Stomach (tissue), 9 donors: ENCODE data around the gene PTTG2. TPM values are rescaled to one million over a fixed set of nuclear protein-coding genes. Genes with fewer than 3 reads are reported as not detected.
"Not testable (repeated sequence)": the region's sequence is repeated elsewhere in the genome, so short reads cannot be mapped to it uniquely, and the experiment has no call there.

Source experiments
- DNase-seq, 2 donors: peaks; one replicate each; pipeline versions ENCODE4 v3.0.0 to v3.0.0-alpha.2; 2013 to 2019
- H3K27ac ChIP-seq, 5 donors: fragments of 200-600 bp in 4 of 5; sonication (generic) in 4 of 5; one replicate each; pipeline ENCODE4 v1.5.1; 2013 to 2019; ENCODE audit warnings: mild to moderate bottlenecking in 1 of 5, moderate library complexity in 1 of 5
- H3K27me3 ChIP-seq, 3 donors: fragments of 200-600 bp; sonication (generic); one replicate each; pipeline ENCODE4 v1.5.1; 2017 to 2019; ENCODE audit warnings: mixed run types in 1 of 3
- H3K36me3 ChIP-seq, 4 donors: fragments of 200-600 bp; sonication (generic); 1 replicate in 3 of 4; 2 replicates in 1 of 4; pipeline ENCODE4 v1.5.1; 2016 to 2019
- H3K4me1 ChIP-seq, 4 donors: fragments of 200-600 bp; sonication (generic); one replicate each; pipeline ENCODE4 v1.5.1; 2016 to 2019
- H3K4me3 ChIP-seq, 4 donors: fragments of 200-600 bp; sonication (generic) in 3 of 4; one replicate each; pipeline ENCODE4 v1.5.1; 2016 to 2019; ENCODE audit warnings: mild to moderate bottlenecking in 1 of 4
- H3K9me3 ChIP-seq, 4 donors: fragments of 200-600 bp; sonication (generic); one replicate each; pipeline ENCODE4 v1.5.1; 2016 to 2019
- CTCF ChIP-seq, 7 experiments: fragments of 450-650 bp in 4 of 7; fragments of 200-600 bp in 3 of 7; sonication (generic) in 3 of 7; IDR thresholded peaks; one replicate each; pipeline ENCODE4 v1.5.1; 2016 to 2019; ENCODE audit warnings: antibody characterized with exemption in 7 of 7, control low read depth in 2 of 7, mild to moderate bottlenecking in 1 of 7
- EP300 ChIP-seq: sonication (generic); formaldehyde crosslinking; IDR thresholded peaks from one replicate; pipeline ENCODE4 v1.6.1; 2017; ENCODE audit warnings: antibody characterized with exemption
- POLR2A ChIP-seq, 4 donors: fragments of 450-650 bp; IDR thresholded peaks; one replicate each; pipeline ENCODE4 v1.6.1; 2016; ENCODE audit warnings: antibody characterized with exemption in 4 of 4, control low read depth in 2 of 4, mild to moderate bottlenecking in 1 of 4, moderate library complexity in 1 of 4
- POLR2AphosphoS5 ChIP-seq, 3 donors: sonication (generic); formaldehyde crosslinking; IDR thresholded peaks; one replicate each; pipeline ENCODE4 v1.6.1; 2016; ENCODE audit warnings: antibody characterized with exemption in 3 of 3
- WGBS, 5 donors: extraction: QIAGEN DNeasy Blood & Tissue Kit in 3 of 5; methylation state at CpG; one replicate each; pipeline versions ENCODE4 v1.1.5 to v1.1.7; 2013 to 2018; 5-methylcytosine and 5-hydroxymethylcytosine counted together
- intact Hi-C: fragments of 100-400 bp; cut with DNase I; formaldehyde crosslinking; loops from one replicate; pipeline ENCODE4 v1.15.1; 2023; ENCODE audit warnings: low total_unique reads
- polyA plus RNA-seq, 3 donors: library from polyadenylated mRNA; stranded (reverse); fragments of 200-250 nt; gene quantifications; one replicate each; pipeline ENCODE4 v1.2.3, GENCODE V29; 2013
- total RNA-seq, 5 donors: library from RNA; depleted of rRNA; stranded (reverse); fragments of >200 nt; gene quantifications; one replicate each; pipeline versions ENCODE4 v1.1.0 to v1.2.3, GENCODE V29; 2014 to 2016
- donor health status: healthy with polysubstance abuse.
- donor health status: Bipolar disorder and iron deficiency.
- donor health status: healthy.

Gene PTTG2
- total and polyA plus RNA-seq, 8 donors = 1.8 to 2.9 TPM; not detected in 6

DNA sequence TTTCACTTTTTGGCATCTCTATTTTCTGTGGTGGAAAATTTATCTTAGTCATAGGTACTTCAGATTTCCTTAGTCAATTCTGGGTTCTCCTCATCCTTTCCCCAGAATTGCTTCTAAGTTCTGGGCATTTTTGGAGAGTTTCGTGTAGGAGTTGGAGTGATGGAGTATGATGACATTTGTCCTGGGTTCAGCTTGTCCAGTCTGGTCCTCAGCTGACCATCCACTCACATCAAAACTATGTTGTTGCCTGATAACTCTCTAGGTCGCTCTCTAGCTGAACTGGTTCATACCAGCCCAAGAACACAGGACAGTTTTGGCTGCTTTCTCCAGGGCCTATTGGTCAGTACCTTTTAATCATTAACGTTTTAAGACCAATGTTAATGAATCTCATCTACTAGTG lies 13.2 kb downstream of the PTTG2 start:
- H3K36me3 ChIP-seq = no peaks in the 10 kb centered on the region
- H3K4me3 ChIP-seq = no peak overlapping the region
- H3K27ac ChIP-seq = peak overlapping the region in 1 of 5 donors; percentile 1
- intact Hi-C loops = no loop called here
- WGBS, 5 donors = 49 to 83% (median 78%) methylated on average over 3 of the region's 3 CpGs
- no peaks in the 10 kb centered on the region for H3K27me3 ChIP-seq
- no peak for TF ChIP-seq EP300
- no peak for TF ChIP-seq POLR2AphosphoS5 (IDR thresholded peaks at IDR 0.05)
- no peak for TF ChIP-seq CTCF (IDR thresholded peaks at IDR 0.05)
- TF ChIP-seq POLR2A (IDR thresholded peaks at IDR 0.05) = no peak
- H3K4me1 ChIP-seq = peaks cover 9 to 31% (median 19%) of the 10 kb centered on the region in 4 donors
- no peak for DNase-seq
- H3K9me3 ChIP-seq = no peaks in the 10 kb centered on the region

DNA sequence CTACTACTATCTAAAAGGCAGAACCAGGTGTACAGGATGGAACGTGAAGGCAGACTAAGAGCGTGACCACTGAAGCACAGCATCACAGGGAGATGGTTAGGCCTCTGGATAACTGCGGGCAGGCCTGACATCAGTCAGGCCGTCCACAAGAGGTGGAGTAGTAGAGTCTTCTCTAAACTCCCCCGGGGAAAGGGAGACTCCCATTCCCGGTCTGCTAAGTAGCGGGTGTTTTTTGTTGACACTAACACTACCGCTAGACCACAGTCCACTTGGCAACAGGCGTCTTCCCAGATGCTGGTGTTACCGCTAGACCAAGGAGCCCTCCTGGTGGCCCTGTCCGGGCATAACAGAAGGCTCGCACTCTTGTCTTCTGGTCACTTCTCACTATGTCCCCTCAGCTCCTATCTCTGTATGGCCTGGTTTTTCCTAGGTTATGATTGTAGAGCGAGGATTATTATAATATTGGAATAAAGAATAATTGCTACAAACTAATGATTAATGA lies 15.2 kb downstream of the PTTG2 start:
- H3K9me3 ChIP-seq, H3K4me3 ChIP-seq, H3K27me3 ChIP-seq, DNase-seq, H3K36me3 ChIP-seq: not testable (repeated sequence)
- peak overlapping the region in 1 of 5 donors; percentile 49 for H3K27ac ChIP-seq
- 79 to 96% (median 84%) methylated on average over 12 to 13 of the region's 13 CpGs for WGBS, 5 donors
- intact Hi-C loops = loop anchor here (5.0 kb wide), 2 partner anchors 88 to 148 kb away; partner anchors contain the start of gene PGM2
- H3K4me1 ChIP-seq = peaks cover 12 to 47% (median 27%) of the 10 kb centered on the region in 4 donors

GRCh38 chr4:37976507-37976906 lies 16.3 kb downstream of the PTTG2 start:
- TF ChIP-seq POLR2A (IDR thresholded peaks at IDR 0.05) = no peak
- no peak for TF ChIP-seq POLR2AphosphoS5 (IDR thresholded peaks at IDR 0.05)
- TF ChIP-seq EP300 = no peak
- TF ChIP-seq CTCF (IDR thresholded peaks at IDR 0.05) = no peak
- DNase-seq = peak in 1 of 2 donors; percentile 57
- no peaks in the 10 kb centered on the region for H3K36me3 ChIP-seq
- peak overlapping the region; percentile 66 to 86 (median 80) for H3K4me3 ChIP-seq
- H3K9me3 ChIP-seq = no peaks in the 10 kb centered on the region
- intact Hi-C loops = loop anchor here (5.0 kb wide), 2 partner anchors 89 to 149 kb away; partner anchors contain the start of gene PGM2
- peaks cover 10 to 50% (median 29%) of the 10 kb centered on the region in 4 donors for H3K4me1 ChIP-seq
- WGBS, 5 donors = 17 to 37% (median 27%) methylated on average over 3 of the region's 3 CpGs
- H3K27me3 ChIP-seq = no peaks in the 10 kb centered on the region
- H3K27ac ChIP-seq = peak overlapping the region; percentile 86 to 97 (median 92)

DNA sequence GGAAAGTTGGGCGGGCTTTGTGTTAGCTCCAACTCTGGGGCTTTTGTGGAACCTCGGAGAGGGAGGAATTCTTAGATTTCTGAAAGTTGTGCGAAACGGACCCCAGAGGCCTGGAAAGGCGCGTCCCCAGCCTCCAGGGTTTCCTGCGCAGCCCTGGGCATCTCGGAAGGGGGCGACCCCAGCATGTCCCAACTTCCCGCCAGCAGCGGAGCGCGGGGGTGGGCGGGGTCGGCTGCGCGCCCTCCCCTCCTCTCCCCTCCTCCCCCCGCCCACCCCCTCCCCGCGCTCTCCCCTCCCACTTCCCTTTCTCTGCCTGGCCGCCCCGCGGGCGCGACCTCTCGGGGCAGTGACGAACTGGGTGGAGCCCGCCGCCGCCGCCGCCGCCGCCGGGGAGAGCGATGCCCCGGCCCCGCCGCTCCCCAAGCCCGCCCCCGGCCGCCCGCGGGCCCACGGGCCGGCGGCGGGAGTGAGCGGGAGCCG lies 16.8 kb downstream of the PTTG2 start:
- TF ChIP-seq EP300 (no peak), POLR2AphosphoS5 (IDR thresholded peaks at IDR 0.05) (peak in 1 of 3 donors; percentile 10)
- peaks cover 10 to 55% (median 32%) of the 10 kb centered on the region in 4 donors for H3K4me1 ChIP-seq
- intact Hi-C loops = loop anchor here (5.0 kb wide), 2 partner anchors 90 to 150 kb away; partner anchors contain the start of gene PGM2
- no peaks in the 10 kb centered on the region for H3K36me3 ChIP-seq
- no peaks in the 10 kb centered on the region for H3K9me3 ChIP-seq
- WGBS, 5 donors = 1 to 8% (median 2%) methylated on average over 12 to 42 of the region's 50 CpGs
- H3K27me3 ChIP-seq = no peaks in the 10 kb centered on the region
- H3K27ac ChIP-seq = peak overlapping the region; percentile 91 to 97 (median 94)
- H3K4me3 ChIP-seq = peak overlapping the region; percentile 66 to 86 (median 80)
- peak; percentile 77 to 94 for DNase-seq

DNA sequence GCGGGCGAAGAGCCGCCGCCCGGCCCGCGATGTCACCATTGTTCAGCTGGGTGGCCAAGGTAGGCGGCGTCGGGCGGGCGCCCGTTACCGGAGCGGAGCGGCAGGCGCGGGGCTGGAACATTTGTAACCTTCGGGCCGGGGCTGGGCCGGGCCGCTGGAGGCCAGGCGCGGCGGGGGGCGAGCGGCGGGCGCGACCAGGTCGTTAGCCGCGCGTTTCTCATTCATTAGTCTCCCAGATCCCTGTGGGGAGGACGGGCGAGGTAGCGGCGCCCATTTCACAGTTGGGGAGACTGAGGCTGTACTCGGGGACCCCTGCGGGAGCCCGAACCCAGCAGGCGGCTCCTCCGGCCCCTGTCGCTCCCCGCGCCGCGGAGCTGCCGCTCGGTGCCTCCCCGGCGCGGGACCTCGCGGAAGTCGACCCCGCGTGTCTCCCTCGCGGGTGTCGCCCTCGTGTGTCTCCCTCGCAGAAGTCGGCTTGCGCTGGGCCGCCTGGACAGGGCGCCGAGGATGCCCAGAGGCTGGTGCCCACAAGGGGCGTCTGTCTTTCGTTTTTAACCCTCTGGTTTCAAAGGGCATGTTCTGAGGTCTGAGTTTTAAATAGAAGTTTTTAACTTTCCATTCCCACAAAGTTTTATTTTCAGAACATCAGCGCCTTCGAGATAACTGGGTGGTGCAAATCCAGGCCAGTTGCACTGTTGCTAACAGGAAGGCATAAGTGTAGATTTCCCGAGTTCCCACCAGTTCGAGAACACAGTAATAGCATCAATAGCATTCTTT lies 17.5 kb downstream of the PTTG2 start:
- 0 to 1% (median 0%) methylated on average over 13 to 74 of the region's 74 CpGs for WGBS, 5 donors
- Histone ChIP-seq H3K4me3 (peak overlapping the region; percentile 66 to 86 (median 80)), H3K9me3 (no peaks in the 10 kb centered on the region), H3K4me1 (peaks cover 10 to 61% (median 35%) of the 10 kb centered on the region in 4 donors), H3K27me3 (no peaks in the 10 kb centered on the region), H3K36me3 (no peaks in the 10 kb centered on the region), H3K27ac (peak overlapping the region; percentile 91 to 97 (median 94))
- TF ChIP-seq CTCF (IDR thresholded peaks at IDR 0.05) (peak in 5 of 7 experiments; percentile 16 to 62 (median 55)), POLR2AphosphoS5 (IDR thresholded peaks at IDR 0.05) (peak in 2 of 3 donors; percentile 62 to 68), EP300 (no peak)
- intact Hi-C loops = loop anchor here (5.0 kb wide), 2 partner anchors 90 to 150 kb away; partner anchors contain the start of gene PGM2
- peak; percentile 74 to 91 for DNase-seq
